Uterus (tissue), 2 donors: Measurements from ENCODE around the gene PFKL.

Source experiments
- CTCF ChIP-seq, 4 experiments: fragments of 200-600 bp in 2 of 4; fragments of 450-650 bp in 2 of 4; sonication (generic) in 2 of 4; IDR thresholded peaks; one replicate each; pipeline ENCODE4 v1.5.1; 2016 to 2019; ENCODE audit warnings: antibody characterized with exemption in 4 of 4, mild to moderate bottlenecking in 2 of 4, moderate library complexity in 1 of 4
- POLR2A ChIP-seq, 2 donors: fragments of 450-650 bp; IDR thresholded peaks; one replicate each; pipeline ENCODE4 v1.6.1; 2016; ENCODE audit warnings: antibody characterized with exemption in 2 of 2, mild to moderate bottlenecking in 1 of 2, moderate library complexity in 1 of 2

- TF ChIP-seq CTCF (IDR thresholded peaks at IDR 0.05) (no peak), POLR2A (IDR thresholded peaks at IDR 0.05) (no peak)
Measured at GRCh38 chr21:44312716-44313115, 12.9 kb downstream of the PFKL start.
